Small intestine (tissue), 7 donors: ENCODE data around the gene SLC25A47. TPM values are rescaled to one million over a fixed set of nuclear protein-coding genes. Genes with fewer than 3 reads are reported as not detected.
"Not testable (repeated sequence)": the region's sequence is repeated elsewhere in the genome, so short reads cannot be mapped to it uniquely, and the experiment has no call there.

Experiments
- DNase-seq, 2 donors: peaks; one replicate each; pipeline versions ENCODE4 v3.0.0 to v3.0.0-alpha.2; 2013
- FAIRE-seq: peaks from 2 replicates; lab custom pipeline; 2012; peaks lifted over from hg19 to GRCh38; lab: Jason Lieb, UNC
- H3K27ac ChIP-seq, 3 donors: one replicate each; pipeline ENCODE4 v1.5.1; 2013; ENCODE audit warnings: low read length in 2 of 3, mild to moderate bottlenecking in 2 of 3, control low read depth in 1 of 3, inconsistent platforms in 1 of 3, low read depth in 1 of 3, moderate library complexity in 1 of 3
- H3K27me3 ChIP-seq, 3 donors: one replicate each; pipeline ENCODE4 v1.6.1; 2013; ENCODE audit warnings: low read length in 3 of 3, inconsistent platforms in 1 of 3; ENCODE audit not compliant: control insufficient read depth in 3 of 3, insufficient read depth in 3 of 3
- H3K36me3 ChIP-seq, 3 donors: one replicate each; pipeline ENCODE4 v1.6.1; 2013; ENCODE audit warnings: low read length in 3 of 3, inconsistent platforms in 1 of 3, low read depth in 1 of 3, mild to moderate bottlenecking in 1 of 3, moderate library complexity in 1 of 3; ENCODE audit not compliant: control insufficient read depth in 3 of 3, insufficient read depth in 2 of 3
- H3K4me1 ChIP-seq, 3 donors: one replicate each; pipeline ENCODE4 v1.6.1; 2013; ENCODE audit warnings: low read length in 2 of 3, inconsistent platforms in 1 of 3, low read depth in 1 of 3, mild to moderate bottlenecking in 1 of 3, moderate library complexity in 1 of 3; ENCODE audit not compliant: control insufficient read depth in 3 of 3, insufficient read depth in 2 of 3
- H3K4me3 ChIP-seq, 3 donors: one replicate each; pipeline ENCODE4 v1.5.1; 2013; ENCODE audit warnings: low read length in 3 of 3, control low read depth in 1 of 3, inconsistent platforms in 1 of 3, low read depth in 1 of 3, mild to moderate bottlenecking in 1 of 3, moderate library complexity in 1 of 3
- H3K9me3 ChIP-seq, 2 donors: one replicate each; pipeline ENCODE4 v1.6.1; 2013; ENCODE audit warnings: low read depth in 1 of 2, low read length in 1 of 2; ENCODE audit not compliant: control insufficient read depth in 2 of 2, insufficient read depth in 1 of 2
- WGBS, 3 donors: extraction: QIAGEN DNeasy Blood & Tissue Kit; methylation state at CpG; one replicate each; pipeline ENCODE4 v1.1.7; 2013; 5-methylcytosine and 5-hydroxymethylcytosine counted together
- polyA plus RNA-seq, 4 donors: library from polyadenylated mRNA; stranded (reverse) in 3 of 4; unstranded in 1 of 4; fragments of 200-250 nt in 3 of 4; fragments of 120-200 nt in 1 of 4; gene quantifications; one replicate each; pipeline versions ENCODE4 v1.2.1 to v1.2.3, GENCODE V29; 2013
- donor health status: healthy with polysubstance abuse.
- donor health status: control.
- donor health status: control.
- donor health status: Bipolar disorder and iron deficiency.
- donor health status: healthy.

The SLC25A47 gene
- polyA plus RNA-seq, 4 donors = 0.38 to 1.6 (median 0.80) TPM

DNA sequence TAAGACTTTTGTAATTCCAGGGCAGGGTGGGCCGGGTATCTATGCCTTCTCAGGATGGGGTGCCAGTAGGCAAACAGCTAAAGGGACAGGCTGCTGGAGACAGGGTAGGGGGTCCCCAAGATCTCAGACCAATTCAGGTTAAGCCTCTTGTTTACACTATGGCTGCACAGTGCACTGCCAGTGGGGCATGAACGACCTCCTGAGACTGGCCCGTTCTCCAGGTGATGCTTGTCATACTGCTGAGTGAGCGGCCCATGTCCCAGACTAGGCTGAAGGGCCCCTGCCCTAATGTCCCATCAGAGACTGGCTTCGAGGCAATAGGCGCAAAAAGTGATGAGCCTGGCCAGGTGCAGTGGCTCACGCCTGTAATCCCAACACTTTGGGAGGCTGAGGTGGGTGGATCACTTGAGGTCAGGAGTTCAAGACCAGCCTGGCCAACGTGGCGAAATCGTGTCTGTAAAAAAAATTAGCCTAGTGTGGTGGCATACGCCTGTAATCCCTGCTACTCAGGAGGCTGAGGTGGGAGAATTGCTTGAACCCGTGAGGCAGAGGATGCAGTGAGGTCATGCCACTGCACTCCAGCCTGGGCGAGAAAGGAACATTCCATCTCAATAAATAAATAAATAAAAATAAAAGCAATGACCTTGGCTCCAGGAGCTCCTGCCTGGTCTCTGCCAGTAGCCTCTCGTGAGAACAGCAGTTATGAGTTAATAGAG lies 29.5 kb upstream of the SLC25A47 start:
- no peak for FAIRE-seq
- no peaks in the 10 kb centered on the region for H3K9me3 ChIP-seq
- no peaks in the 10 kb centered on the region for H3K27me3 ChIP-seq
- DNase-seq = no peak
- peaks cover 0 to 46% (median 2%) of the 10 kb centered on the region in 3 donors for H3K36me3 ChIP-seq
- 81 to 86% (median 83%) methylated on average over 14 of the region's 14 CpGs for WGBS, 3 donors
- H3K4me1 ChIP-seq = peaks cover 0 to 12% (median 0%) of the 10 kb centered on the region in 3 donors
- no peak overlapping the region for H3K4me3 ChIP-seq
- H3K27ac ChIP-seq = no peak overlapping the region

DNA sequence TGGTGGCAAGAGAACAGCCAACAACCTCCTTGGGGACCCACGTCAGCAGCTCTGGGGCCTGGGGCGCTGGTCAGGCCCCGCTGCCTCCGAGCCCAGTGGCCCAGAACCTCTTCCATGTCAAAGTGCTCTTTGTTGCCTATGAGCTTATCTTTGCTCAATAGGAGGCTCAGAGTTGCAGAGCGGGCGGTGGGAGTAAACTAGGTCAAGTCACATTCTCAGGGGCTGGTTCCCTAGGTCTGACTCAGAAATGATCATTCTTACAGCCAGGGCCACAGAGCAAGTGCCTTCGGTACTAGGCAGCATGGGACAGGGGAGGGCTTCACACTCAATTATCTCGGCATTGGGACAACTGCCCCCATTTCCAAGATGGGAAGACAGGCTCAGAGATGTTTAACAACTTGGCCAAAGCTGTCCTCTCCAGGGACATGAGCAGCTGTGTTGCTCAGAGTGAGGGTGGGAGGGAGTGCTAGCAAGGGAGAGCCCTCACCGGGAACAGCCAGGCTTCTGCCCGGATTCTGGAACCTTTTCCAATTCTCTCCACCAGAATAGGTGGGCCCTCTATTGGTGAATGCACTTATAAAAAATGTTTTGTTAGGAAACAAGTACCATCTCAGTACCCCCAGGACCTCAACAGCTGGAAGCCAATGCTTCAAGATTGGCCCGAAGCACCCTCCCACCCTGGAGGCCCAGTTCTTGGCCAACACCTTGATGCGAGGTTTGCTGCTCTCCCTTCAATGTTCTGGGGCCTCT lies 28.8 kb upstream of the SLC25A47 start:
- H3K9me3 ChIP-seq = no peaks in the 10 kb centered on the region
- no peak for FAIRE-seq
- no peaks in the 10 kb centered on the region for H3K27me3 ChIP-seq
- H3K4me3 ChIP-seq = no peak overlapping the region
- DNase-seq = no peak
- H3K36me3 ChIP-seq = peaks cover 0 to 46% (median 2%) of the 10 kb centered on the region in 3 donors
- 80 to 93% (median 83%) methylated on average over 12 of the region's 12 CpGs for WGBS, 3 donors
- no peak overlapping the region for H3K27ac ChIP-seq
- peaks cover 0 to 12% (median 0%) of the 10 kb centered on the region in 3 donors for H3K4me1 ChIP-seq

DNA sequence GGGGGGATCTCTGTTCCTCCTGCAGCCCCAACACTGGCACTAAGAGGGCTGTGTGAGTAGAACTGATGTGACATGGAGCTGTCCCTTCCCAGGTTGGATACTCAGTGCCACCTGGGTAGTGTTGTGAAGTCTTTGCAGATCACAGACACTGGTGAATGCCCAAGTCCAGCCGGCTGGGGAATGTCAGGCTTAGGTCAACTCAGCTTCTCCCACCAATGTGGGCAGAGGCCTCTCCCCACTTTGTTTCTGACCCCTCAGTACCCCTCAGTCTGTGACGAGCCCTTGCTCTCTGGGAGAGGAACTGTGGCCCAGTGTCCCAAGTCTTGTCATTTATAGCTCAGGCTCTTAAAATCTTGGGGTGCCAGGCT lies 28.2 kb upstream of the SLC25A47 start:
- no peaks in the 10 kb centered on the region for H3K27me3 ChIP-seq
- DNase-seq = no peak
- H3K36me3 ChIP-seq = peaks cover 0 to 46% (median 2%) of the 10 kb centered on the region in 3 donors
- no peaks in the 10 kb centered on the region for H3K9me3 ChIP-seq
- H3K27ac ChIP-seq = no peak overlapping the region
- no peak overlapping the region for H3K4me3 ChIP-seq
- 93 to 97% (median 96%) methylated on average over 2 of the region's 2 CpGs for WGBS, 3 donors
- no peak for FAIRE-seq
- peaks cover 0 to 12% (median 0%) of the 10 kb centered on the region in 3 donors for H3K4me1 ChIP-seq

DNA sequence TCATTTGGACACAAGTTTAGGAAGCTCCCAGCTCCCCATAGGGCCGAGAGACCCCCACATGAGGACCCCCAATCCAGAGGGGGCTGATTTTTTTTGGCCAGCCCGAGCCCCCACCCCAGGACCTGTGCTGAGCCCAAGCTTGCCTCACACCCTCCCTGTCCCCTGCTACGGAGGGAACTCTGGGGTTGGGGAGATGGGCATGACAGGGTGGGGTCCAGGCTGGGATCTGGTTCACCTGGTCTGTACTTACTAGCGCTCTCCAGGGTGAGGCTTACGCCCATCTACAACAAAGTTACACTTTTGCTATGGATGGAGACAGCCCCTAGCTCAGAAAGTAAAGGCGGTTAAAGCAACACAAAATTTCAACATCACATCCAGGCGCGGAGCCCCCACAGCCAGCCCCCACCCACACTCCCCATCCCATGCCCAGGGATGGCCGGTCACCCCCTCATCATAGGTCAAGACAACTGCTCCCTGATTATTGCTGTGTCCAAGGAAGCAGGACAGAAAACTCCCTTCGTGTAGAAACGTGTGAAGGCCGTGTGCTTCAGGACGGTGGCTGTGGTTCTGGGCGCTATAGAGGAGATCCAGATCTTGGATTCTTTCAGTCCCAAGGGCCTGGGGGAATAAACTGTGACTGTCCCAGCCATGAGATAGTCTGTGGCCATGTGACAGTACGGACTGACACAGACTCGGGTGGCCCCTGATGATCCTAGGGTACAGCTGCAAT lies 27.6 kb upstream of the SLC25A47 start:
- Histone ChIP-seq H3K27ac (no peak overlapping the region), H3K36me3 (peaks cover 0 to 42% (median 2%) of the 10 kb centered on the region in 3 donors), H3K27me3 (no peaks in the 10 kb centered on the region), H3K4me1 (peaks cover 0 to 9% (median 0%) of the 10 kb centered on the region in 3 donors), H3K9me3 (no peaks in the 10 kb centered on the region), H3K4me3 (no peak overlapping the region)
- 91 to 94% (median 94%) methylated on average over 16 of the region's 16 CpGs for WGBS, 3 donors
- no peak for DNase-seq
- no peak for FAIRE-seq

DNA sequence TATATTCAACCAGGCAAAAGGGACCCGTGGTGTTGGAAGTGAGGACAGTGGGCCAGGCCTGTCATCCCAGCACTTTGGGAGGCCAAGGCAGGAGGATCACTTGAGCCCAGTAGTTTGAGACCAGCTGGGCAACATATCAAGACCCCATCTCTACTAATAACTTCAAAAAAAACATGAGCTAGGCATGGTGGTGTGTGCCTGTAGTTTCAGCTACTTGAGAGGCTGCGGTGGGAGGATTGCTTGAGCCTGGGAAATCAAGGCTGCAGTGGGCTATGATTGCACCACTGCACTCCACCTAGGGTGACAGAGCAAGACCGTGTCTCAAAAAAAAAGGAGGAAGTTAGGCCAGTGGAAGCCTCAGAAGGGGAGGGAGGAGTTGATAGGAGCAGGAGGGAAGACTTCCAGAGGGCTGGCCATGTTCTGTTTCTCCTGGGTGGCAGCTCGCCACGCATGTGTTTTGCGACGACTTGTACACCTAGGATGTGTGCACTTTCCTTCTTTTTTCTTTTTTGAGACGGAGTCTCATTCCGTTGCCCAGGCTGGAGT lies 27.0 kb upstream of the SLC25A47 start:
- H3K36me3 ChIP-seq = peaks cover 0 to 36% (median 2%) of the 10 kb centered on the region in 3 donors
- no peak overlapping the region for H3K27ac ChIP-seq
- no peak overlapping the region for H3K4me3 ChIP-seq
- 74 to 86% (median 80%) methylated on average over 8 to 9 of the region's 9 CpGs for WGBS, 3 donors
- no peak for FAIRE-seq
- no peaks in the 10 kb centered on the region for H3K27me3 ChIP-seq
- no peak for DNase-seq
- peaks cover 0 to 2% (median 0%) of the 10 kb centered on the region in 3 donors for H3K4me1 ChIP-seq
- H3K9me3 ChIP-seq = no peaks in the 10 kb centered on the region

DNA sequence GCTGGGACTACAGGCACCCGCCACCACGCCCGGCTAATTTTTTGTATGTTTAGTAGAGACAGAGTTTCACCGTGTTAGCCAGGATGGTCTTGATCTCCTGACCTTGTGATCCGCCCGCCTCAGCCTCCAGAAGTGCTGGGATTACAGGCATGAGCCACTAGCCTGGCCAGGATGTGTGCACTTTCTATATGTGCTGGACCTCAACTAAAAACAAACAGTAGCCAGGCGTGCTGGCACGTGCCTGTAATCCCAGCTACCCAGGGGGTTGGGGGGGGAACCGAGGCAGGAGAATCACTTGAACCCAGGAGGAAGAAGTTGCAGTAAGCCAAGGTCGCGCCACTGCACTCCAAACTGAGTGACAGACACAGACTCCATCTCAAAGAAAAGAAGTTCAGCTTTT lies 26.4 kb upstream of the SLC25A47 start:
- Histone ChIP-seq H3K36me3 (peaks cover 0 to 30% (median 2%) of the 10 kb centered on the region in 3 donors), H3K27ac (peak overlapping the region in 1 of 3 donors; percentile 41)
- not testable (repeated sequence) for H3K4me1 ChIP-seq, DNase-seq, H3K9me3 ChIP-seq, H3K27me3 ChIP-seq, H3K4me3 ChIP-seq, FAIRE-seq
- 84 to 90% (median 84%) methylated on average over 9 to 11 of the region's 11 CpGs for WGBS, 3 donors

DNA sequence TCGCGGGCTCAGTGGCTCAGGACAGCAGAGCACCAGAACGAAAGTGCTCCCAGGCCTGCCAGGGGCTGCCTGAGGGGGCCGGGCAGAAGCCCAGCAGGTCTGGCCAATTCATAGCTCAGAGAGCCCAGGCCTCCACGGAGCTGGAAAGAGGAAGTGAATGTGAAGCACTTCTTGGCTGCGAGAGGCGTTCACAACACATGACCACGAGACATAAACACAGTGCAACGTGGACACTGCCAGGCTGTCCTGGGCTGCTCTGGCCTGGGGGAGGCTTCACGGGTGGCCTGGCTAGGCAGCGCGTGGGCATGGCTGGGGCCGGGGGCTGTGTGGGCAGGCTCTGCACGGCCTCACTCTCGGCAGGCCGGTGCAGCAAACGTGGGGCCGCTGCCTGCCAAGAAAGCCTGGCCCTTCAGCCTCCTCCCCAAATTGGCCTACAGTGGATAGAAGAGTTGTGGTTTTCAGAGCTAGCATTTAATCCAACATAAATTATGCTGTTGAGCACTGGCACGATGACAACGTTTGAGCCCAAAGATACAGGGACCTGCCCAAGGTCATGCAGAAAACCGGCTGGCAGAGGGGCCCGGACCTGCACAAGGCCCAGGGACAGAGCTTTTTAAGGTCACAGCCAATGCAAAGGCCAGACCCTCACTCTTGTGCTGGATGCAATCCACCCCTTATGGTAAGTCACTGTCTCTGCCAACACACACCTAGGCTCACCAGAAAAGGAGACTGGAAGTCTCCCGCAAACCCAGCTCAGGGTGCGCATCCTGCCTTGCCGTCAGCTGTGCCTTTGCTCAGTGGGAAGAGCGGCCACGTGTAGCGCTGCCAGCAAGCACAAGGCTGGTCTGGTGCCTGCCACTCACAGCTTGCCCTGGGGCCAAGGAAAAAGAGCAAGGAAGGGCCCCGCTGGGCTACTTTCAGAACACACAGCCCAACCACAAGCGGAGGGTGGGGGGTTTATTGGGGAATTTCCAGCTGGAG lies 25.5 kb upstream of the SLC25A47 start:
- WGBS, 3 donors = 56 to 77% (median 62%) methylated on average over 29 to 30 of the region's 30 CpGs
- H3K4me1 ChIP-seq = no peaks in the 10 kb centered on the region

More for the DNA sequence above, 25.5 kb upstream of the SLC25A47 start:
- Histone ChIP-seq H3K27ac (peak overlapping the region in 2 of 3 donors; percentile 17 to 41), H3K27me3 (no peaks in the 10 kb centered on the region), H3K4me3 (no peak overlapping the region), H3K9me3 (no peaks in the 10 kb centered on the region), H3K36me3 (peaks cover 0 to 24% (median 0%) of the 10 kb centered on the region in 3 donors)
- DNase-seq = peak in 1 of 2 donors; percentile 39
- no peak for FAIRE-seq
